Colon (tissue), 2 donors: ENCODE measurements around the gene CHST11.
"Not testable (repeated sequence)": the region's sequence is repeated elsewhere in the genome, so short reads cannot be mapped to it uniquely, and the experiment has no call there.

ENCODE experiments used
- FAIRE-seq: peaks from 2 replicates; lab custom pipeline; 2012; peaks lifted over from hg19 to GRCh38; lab: Jason Lieb, UNC
- donor health status: control.
- donor health status: control.

CHST11 gene

DNA sequence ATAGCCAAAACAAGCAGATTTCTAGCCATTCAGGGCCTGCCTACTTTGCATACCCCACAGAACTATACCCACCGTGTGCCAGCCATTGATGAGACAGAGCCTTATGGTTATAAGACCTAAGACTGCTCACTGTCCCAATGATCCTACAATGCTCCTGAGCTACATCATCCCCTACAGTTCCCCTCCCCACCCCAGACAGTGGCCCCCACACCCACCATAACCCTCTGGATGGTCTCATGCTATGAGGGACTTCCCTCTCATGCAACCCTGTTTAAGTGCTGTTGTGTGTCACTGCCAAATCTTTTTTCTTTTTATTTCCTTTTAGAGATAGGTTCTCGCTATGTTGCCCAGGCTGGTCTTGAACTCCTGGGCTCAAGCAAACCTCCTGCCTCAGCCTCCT, 75.9 kb downstream of the CHST11 start:
- no peak for FAIRE-seq

DNA sequence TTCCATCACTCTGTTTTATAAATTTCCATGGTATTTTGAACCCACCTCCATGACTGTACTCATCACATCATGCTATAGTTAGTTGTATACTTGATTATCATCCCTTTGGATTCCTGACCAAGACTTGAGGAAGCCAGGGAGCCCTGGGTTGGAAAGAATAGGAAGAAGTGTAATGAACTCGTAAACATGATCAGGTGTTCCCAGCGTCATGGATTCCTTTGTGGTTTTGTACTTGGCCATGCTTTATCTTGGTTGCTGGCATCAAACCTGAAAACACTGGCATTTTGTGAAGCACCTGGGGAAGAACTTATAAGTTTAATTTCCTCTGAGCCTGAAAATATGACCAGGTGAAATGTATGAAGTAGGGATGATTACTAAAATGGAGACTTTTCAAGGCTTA, 76.4 kb downstream of the CHST11 start:
- FAIRE-seq: no peak

DNA sequence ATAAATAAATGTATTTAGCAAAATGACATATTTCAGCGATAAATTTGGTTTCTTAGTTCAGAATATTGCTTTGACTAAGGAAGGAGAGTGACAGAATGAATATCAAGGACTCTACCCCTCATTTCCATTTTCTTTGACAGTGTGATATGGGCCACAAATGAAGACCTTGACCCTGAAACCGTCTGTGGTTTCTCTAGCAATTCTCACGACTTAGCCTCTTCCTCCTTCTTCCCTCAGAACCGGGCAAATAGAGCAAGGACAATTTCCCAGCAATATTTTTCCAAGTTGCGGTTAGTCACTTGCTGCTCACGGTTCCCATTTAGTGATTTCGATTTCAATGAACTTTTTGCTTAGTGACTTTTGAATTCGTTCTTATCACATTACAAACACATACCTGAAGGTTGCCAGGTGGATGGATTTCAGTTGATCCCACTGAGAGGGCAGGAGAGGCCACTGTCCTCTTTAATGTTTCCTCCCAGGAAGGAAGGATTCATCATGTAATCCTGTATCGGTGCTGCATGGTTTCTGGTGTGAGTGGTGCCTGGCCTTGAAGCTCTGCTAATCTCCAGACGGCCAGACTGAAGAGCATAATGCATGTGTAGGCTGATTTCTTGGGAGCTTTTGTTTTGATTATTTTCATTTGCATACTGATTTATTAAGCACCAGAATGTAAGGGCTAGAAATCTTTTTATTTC, 77.6 kb downstream of the CHST11 start:
- no peak for FAIRE-seq

DNA sequence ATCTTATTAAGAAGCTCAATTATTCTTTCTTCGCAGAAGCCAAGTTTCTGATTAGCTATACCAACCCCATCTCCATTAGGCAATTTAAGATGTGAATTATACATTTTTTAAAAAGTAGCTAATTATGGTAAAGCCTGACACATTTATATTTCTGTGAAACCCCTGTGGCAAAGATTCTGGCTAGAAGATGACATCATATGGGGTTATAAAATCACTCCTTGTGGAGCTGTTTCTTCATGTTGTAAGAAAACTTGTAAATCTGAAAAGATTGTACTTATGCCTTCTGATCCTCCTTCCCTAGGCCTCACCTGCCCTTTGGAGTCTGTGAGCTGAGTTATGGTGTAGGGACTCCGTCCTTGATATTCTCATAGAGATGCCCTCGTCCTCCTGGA, 78.1 kb downstream of the CHST11 start:
- no peak for FAIRE-seq

DNA sequence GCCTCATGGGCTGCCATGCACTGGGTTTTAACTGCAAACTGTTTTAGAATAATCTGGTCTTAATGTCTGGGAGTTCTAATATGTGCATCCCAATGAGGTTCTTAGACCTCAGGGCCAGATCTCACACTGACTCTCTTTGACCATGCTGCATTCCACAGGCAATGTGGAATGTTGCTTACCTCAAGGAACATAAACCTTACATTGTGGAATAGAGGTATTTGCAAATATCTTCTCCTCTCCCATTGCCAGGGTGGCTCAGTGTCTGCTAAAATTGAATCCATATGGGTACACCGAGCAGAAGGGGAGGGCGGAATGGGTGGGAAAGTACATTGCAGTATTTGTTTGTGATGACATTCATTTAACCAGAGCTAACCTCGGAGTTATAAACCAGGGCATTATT, 78.6 kb downstream of the CHST11 start:
- no peak for FAIRE-seq

DNA sequence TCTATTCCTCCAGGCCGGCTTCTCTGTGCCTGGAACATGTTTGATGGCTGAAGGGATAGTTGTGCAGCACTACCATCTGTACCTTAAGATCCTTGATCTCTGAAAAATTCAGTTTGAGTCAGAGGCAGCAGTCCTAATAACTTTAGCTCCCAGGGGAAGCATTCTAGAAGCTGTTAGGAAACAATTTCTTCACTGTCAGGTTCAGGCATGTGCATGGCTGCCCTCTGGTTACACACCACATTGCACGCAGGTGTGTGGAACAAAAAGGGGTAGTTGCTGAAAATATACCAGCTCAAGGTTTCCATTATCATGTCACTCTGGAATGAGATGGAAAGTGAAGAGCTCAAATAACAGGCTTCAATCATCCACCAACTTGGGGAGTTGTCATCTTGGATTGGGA, 80.1 kb downstream of the CHST11 start:
- FAIRE-seq: no peak

DNA sequence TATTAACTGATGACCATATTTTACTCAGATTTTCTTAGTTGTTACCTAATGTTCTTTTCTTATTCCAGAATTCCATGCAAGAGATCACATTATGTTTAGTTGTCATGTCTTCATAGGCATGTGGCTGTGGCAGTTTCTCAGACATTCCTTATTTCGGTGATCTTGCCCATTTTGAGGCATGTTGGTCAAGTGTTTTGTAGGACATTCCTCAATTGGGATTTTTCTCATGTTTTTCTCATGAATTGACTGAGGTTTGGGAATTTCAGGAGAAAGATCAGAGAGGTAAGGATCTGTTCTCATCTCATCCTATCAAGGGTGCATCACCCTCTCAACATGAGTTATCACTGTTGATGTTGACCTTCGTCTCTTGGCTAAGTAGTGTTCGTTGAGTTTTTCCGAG, 81.3 kb downstream of the CHST11 start:
- no peak for FAIRE-seq

DNA sequence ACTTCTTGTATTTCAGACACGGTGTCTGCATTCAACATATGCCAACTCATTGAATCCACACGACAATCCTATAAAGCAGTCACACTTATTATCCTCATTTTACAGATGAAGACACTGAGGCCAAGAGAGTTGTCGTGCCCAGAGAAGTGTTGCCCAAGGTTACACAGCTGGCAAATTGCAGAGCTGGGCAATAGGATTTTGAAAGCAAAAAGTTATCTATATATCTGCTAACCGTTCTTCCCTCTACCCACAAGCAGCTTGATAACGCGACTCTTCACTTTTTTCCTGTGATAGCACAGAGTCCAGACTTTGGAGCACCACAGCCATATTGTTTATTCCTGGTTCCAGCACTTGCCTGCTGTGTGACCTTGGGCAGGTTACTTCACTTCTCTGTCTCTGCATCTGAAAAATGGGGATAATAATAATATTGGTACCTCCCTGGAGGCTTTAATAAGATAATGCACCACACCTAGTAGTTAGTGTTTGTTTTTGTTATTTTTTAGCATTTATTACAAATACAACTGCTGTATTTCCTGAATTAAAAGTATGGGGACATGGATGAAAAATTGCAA, 82.2 kb downstream of the CHST11 start:
- no peak for FAIRE-seq

DNA sequence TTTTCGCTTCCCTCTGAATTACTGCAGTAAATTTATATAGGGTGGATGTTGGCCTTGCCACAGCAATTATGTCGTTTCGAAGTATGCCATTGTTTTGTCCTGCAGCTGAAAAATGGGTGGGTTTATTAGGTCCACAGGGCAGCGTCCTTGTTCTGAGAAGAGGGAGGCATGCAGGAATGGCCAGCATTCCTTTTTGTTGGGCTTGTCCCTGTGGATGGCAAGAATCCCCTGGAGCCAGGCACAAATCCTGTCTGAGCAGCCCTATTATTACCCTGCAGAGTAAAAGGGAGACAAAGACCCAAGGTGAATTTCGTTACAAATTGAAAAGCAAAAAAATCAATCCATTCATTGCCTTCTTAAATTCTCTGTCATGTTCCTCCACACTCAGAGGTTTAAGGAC, 88.1 kb downstream of the CHST11 start:
- FAIRE-seq: no peak

DNA sequence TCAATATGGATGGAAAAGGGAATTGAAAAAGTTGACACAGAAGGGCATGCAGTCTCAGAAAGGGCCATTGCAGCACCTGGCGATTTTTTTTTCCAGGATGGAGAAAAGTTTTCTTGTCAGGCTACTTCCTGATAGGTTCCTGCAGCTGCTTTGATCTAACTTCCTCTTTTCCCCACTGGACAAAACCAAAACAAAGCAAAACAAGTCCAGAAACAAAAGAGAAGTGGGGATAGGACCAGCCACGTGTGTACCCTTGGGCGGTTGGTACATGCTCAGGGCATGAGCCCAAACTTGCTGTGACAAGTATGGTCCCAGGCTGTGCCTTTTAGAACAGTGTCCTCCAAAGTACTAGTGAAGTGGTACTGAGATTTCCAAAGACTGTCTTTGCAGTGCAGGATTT, 89.8 kb downstream of the CHST11 start:
- no peak for FAIRE-seq

DNA sequence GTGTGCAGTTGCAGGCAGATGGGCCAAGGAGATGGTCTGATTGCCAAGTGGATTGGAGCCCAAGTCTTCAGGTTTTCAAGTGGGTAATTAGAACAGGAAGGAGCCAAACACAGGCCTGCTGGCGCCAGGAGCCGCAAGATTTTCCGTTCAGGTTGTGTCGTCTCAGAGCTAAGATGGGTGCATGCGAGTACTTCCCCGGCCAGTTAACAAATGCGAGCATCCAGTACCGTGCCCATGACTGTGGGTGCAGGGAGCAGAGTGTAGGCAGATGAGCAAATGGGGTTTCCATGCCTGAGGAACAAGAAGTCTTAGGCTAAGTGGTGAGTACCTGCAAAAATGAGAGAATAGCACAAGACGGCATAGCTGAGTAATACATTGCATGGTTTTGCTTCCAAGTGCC, 90.5 kb downstream of the CHST11 start:
- no peak for FAIRE-seq

DNA sequence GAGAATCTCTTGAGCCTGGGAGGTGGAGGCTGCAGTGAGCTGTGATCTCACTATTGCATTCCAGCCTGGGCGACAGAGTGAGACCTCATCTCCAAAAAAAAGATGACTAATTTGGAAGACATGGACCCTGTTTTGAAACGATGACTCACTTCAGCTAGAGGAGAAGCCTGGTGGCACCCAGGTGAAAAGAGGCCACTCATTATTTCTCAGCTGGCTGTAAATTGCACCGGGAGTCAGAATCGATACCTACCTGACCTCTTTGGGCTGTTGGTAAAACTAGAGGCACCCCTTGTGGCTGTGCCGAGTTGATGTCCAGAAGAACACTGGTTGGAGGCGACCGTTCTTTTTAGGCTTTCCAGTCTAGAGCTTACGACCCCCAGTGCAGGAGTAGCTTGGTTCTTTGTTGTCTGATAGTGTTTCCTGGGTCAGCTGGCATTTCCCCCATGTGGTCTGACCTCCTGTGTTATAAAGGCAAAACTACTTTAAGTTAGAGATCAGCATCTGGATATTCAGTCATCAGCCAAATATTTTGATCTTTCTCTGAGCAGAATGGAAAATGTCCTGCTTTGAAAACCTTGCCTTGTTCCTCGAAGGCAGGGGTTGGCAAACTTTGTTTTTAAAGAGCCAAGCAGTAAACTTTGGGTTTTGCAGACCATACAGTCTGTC, 93.2 kb downstream of the CHST11 start:
- no peak for FAIRE-seq

DNA sequence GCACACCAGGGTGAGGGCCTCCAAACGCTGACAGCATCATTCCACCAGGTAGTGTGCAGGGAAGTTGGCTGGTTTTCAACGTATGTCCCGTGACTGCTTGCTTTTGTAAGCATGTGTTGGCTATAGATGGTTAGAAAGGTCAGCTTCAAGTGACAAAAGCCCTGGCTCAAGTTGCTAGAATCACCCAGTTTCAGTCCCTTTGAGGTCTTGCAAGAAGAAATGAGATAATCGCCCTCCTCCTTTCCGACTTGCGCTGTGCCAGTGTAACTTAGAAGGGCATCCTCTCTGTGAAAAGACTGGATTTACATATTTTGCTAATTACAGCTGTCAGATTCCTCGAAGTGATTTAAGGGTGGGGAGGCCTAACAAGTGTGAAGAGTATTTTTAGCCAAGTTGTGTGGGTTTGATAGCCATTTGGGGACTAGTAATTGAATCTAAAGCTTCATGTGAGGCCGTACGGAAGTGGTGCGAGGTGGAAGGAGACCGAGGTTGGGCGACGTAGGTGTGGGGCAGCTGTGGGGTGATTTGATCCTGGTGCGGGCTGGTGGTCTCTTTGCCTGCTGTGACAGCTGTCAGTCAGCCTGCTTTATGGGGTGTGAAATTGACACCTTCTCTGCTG, 94.7 kb downstream of the CHST11 start:
- FAIRE-seq: no peak

DNA sequence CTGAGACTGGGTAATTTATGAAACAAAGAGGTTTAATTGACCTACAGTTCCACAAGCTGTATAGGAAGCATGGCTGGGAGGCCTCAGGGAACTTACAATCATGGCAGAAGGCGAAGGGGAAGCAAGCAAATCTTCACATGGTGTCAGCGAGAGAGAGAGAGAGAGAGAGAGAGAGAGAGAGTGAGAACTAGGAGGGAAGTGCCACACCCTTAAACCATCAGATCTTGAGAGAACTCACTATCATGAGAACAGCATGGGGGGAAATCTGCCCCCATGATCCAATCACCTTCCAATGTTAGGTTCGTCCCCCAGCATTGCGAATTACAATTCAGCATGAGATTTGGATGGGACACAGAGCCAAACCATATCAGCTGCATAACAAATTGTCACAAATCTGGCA, 96.7 kb downstream of the CHST11 start:
- no peak for FAIRE-seq

DNA sequence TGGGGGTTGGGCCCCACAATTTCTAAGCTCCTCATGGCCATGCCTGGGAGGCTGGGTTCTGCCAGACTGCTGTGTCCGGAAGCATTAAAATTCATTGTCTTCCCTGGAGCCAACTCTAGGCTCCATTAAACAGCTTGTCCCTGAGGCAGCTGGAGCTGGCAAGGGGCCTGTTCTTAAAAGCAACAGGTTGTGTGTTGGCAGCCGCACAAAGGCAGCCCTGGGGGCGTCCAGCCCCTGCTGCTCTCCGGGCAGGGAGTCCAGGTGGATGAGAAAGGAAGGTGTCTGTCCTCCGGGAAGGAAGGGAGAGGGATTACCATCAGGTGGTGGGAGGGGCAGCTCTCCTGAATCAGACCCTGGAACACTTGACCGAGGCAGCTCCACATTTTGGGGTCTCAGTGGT, 98.9 kb downstream of the CHST11 start:
- no peak for FAIRE-seq

DNA sequence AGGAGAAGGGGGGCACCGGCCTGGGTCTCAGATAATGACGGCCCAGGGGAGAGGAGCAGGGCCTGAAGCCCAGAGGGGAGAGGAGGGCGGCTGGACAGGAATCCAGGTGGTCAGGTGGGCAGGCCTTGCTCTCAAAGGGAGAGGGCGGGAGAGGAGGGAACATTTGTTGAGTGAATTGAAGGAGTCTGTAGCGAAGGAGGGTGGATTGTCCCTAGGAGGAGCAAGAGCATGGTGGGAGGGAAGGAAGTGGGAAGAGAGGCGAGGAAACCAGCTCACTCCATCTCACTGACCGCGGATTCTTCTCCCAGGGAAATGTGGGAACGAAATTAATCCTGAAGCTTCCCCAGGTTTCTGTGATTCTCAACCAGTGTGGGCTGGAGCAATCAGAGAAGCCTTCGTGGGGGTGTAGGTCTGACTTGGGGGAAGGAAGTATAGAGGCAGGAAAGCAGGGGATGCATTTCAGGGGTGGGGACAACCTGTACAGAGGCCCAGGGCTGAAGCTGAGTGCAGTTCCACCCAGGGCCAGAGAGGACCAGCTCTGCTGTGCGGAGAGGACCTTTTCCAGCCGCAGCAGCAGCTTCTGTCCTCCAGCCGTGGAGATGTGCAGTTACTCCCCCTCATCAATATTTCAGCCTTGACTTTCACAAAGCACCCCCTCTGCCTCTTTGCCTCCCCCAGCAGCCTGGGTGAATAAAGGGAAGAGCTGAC, 100.9 kb downstream of the CHST11 start:
- FAIRE-seq: no peak

DNA sequence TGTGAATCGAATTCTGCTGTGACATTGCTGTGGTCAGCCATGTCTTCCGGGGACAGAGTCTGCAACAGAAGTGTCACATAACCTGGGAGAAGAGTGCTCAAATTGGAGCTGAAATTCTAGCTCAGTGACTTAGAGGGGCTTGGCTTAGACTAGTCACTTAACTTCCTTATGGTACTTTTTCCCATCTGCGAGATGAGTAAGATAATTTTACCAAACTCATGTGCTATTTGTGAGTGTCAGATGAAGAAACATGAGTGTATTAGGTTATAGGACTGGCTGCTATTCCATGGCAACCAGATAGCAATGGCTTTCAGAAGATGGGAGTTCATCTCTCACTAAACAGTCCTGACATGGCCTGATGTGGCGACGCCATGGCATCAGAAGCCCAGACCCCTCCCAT, 104.1 kb downstream of the CHST11 start:
- no peak for FAIRE-seq

DNA sequence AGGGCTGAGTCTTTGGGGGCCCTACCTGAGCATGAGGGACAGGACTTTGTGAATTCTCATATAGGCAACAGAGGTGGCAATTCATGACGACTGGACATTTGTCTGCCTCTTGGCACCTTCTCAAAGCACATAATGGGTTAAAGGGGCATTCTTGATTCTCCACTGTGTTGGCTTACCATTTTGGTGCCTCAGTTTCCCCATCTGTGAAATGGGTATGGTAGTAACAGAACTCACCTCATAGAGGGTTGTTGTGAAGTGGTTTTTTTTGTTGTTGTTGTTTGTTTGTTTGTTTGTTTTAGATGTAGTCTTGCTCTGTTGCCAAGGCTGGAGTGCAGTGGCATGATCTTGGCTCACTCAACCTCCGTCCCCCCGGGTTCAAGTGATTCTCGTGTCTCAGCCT, 106.0 kb downstream of the CHST11 start:
- FAIRE-seq: no peak

DNA sequence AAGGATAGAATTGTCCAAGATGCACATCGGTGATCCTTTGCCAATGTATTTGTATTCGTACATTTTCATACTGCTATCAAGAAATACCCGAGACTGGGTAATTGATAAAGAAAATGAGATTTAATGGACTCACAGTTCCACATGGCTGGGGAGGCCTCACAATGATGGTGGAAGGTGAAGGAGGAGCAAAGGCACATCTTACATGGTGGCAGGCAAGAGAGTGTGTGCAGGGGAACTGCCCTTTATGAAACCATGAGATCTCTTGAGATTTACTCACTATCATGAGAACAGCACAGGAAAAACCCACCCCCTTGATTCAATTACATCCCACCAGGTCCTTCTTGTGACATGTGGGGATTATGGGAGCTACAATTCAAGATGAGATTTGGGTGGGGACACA, 107.9 kb downstream of the CHST11 start:
- not testable (repeated sequence) for FAIRE-seq

DNA sequence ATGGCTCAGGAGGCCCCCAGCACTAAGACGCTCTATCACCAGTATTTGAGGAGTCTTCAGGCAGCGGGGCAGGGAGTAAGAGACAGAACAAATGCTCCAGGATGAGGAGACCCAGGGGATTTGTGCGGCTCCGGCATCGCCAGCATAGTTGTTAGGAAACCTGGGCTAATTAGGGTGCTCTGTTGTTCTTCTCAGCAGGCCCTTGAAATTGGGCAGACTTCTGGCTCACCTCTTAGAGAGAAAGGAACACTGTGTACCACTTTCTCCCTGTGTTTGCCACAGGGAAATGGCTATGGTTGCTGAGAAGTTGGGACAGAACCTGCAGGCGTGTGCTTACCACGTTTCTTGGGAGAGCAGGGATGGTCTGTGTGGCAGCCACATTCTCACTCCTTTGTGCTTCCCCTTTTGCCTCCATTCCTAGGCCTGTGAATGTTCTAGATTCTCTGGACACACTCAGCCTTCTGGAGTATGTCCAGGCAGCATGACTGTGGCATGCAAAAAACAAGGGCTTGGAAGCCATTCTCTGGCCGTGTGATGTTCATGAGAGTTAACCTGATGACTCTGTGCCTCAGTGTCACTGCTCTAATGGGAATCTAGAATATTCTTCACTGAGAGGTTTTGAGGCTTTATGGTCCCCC, 109.0 kb downstream of the CHST11 start:
- no peak for FAIRE-seq

DNA sequence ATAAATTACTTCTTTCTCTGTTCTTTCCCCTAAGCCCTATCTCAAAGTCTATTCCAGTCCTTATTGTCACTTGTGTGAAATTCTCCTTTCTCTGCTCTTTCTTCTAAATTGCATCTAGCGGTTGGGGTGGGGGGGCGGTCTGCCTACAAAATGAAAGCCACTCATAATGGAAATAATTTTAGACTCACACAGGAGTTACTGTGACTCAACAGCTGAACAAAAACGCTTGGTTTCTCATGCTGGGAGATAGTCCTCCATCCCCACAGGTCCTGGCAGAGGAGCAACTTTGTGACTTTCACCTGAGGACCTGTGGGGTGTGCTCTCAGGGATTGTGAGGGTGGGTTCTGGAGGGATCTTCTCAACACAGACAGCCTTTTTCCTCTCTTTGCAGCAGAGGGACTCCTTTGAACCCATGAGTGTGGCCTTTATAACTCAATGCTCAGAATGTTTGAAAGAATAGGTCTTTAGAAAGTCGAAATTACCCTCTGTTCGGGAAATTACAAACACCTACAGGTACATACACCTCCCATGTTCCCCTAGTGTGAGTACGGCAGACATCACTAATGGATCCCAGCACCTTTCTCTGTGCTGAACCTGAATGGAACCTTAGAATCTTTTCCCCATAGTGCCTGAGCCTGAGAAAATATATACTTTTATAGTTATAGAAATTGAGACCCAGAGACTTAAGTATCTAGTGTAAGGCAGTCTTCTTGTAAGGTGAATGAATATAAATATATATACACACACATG, 109.7 kb downstream of the CHST11 start:
- no peak for FAIRE-seq
